Spleen (tissue), 11 donors: Measurements from ENCODE around the gene TUT1. TPM values are rescaled to one million over a fixed set of nuclear protein-coding genes. Genes with fewer than 3 reads are reported as not detected.

Experiments
- DNase-seq: peaks from one replicate; pipeline ENCODE4 v3.0.0-alpha.2; 2020
- H3K27ac ChIP-seq, 8 donors: fragments of 200-600 bp; sonication (generic) in 7 of 8; 1 replicate in 4 of 8; 2 replicates in 4 of 8; pipeline versions ENCODE4 v1.5.0 to v1.8.0; 2016 to 2021; ENCODE audit warnings: inconsistent platforms in 4 of 8, mild to moderate bottlenecking in 4 of 8, moderate library complexity in 1 of 8
- H3K27me3 ChIP-seq, 7 donors: fragments of 200-600 bp; sonication (generic) in 6 of 7; replicated peaks in 1 of 7; 1 replicate in 4 of 7; 2 replicates in 3 of 7; pipeline versions ENCODE4 v1.5.0 to v1.8.0; 2016 to 2021; ENCODE audit warnings: inconsistent platforms in 3 of 7, mild to moderate bottlenecking in 1 of 7
- H3K36me3 ChIP-seq, 6 donors: fragments of 200-600 bp; sonication (generic) in 5 of 6; 1 replicate in 4 of 6; 2 replicates in 2 of 6; pipeline versions ENCODE4 v1.5.0 to v1.8.0; 2016 to 2021; ENCODE audit warnings: inconsistent platforms in 2 of 6
- H3K4me1 ChIP-seq, 6 donors: fragments of 200-600 bp; sonication (generic) in 5 of 6; 1 replicate in 3 of 6; 2 replicates in 3 of 6; pipeline versions ENCODE4 v1.5.0 to v1.8.0; 2016 to 2021; ENCODE audit warnings: inconsistent platforms in 3 of 6
- H3K4me3 ChIP-seq, 8 donors: fragments of 200-600 bp; sonication (generic) in 7 of 8; 1 replicate in 4 of 8; 2 replicates in 4 of 8; pipeline versions ENCODE4 v1.5.0 to v1.8.0; 2016 to 2021; ENCODE audit warnings: inconsistent platforms in 4 of 8, mild to moderate bottlenecking in 4 of 8, moderate library complexity in 2 of 8
- H3K9me3 ChIP-seq, 8 donors: fragments of 200-600 bp; sonication (generic) in 7 of 8; 1 replicate in 4 of 8; 2 replicates in 4 of 8; pipeline versions ENCODE4 v1.5.0 to v1.8.0; 2016 to 2021; ENCODE audit warnings: inconsistent platforms in 4 of 8
- POLR2A ChIP-seq, 3 donors: fragments of 450-650 bp; IDR thresholded peaks; one replicate each; pipeline ENCODE4 v1.5.1; 2017; ENCODE audit warnings: antibody characterized with exemption in 3 of 3, mild to moderate bottlenecking in 1 of 3
- POLR2AphosphoS5 ChIP-seq, 3 donors: sonication (generic); formaldehyde crosslinking; IDR thresholded peaks; one replicate each; pipeline ENCODE4 v1.5.1; 2017; ENCODE audit warnings: antibody characterized with exemption in 3 of 3
- WGBS, 5 donors: extraction: QIAGEN DNeasy Blood & Tissue Kit in 3 of 5; methylation state at CpG; one replicate each; pipeline versions ENCODE4 v1.1.5 to v1.1.7; 2013 to 2018; 5-methylcytosine and 5-hydroxymethylcytosine counted together
- intact Hi-C: fragments of 100-400 bp; cut with DNase I; formaldehyde crosslinking; loops from one replicate; pipeline ENCODE4 v1.15.0; 2023; ENCODE audit warnings: low total_unique reads
- polyA plus RNA-seq, 3 donors: library from polyadenylated mRNA; stranded (reverse); fragments of 200-250 nt; gene quantifications; one replicate each; pipeline ENCODE4 v1.2.1, GENCODE V29; 2013
- total RNA-seq, 7 donors: library from RNA; depleted of rRNA in 3 of 7; stranded (reverse); fragments of >200 nt in 3 of 7; fragmentation: NEBNext Ultra II Directional in 4 of 7; extraction: Animal tissue kit (Norgen Biotek cat#: 25700) in 4 of 7; gene quantifications; one replicate each; pipeline versions ENCODE4 v1.1.0 to v1.2.1, GENCODE V29; 2016 to 2021
- TF ChIP-seq, protein P1 (sequence below), 11 experiments: fragments of 200-600 bp in 7 of 11; fragments of 450-650 bp in 4 of 11; sonication (generic) in 4 of 11; IDR thresholded peaks in 8 of 11; conservative IDR thresholded peaks in 3 of 11; 1 replicate in 7 of 11; 2 replicates in 4 of 11; pipeline versions ENCODE4 v1.4.0 to v1.8.0; 2016 to 2021; ENCODE audit warnings: antibody characterized with exemption in 11 of 11, inconsistent platforms in 4 of 11, mild to moderate bottlenecking in 1 of 11
- donor health status: healthy with polysubstance abuse.
- donor health status: DM: no; HTN: no; CAD: no; lungs with moderate emphysema.
- donor health status: DM: no; HTN: no; CAD: no.
- donor health status: Bipolar disorder and iron deficiency.
- donor health status: healthy.
- donor health status: DM: no; HTN: no; CAD: no.
- donor health status: DM: yes; HTN: yes; CAD: no.

The TUT1 gene
- total and polyA plus RNA-seq, 10 donors: 14.4 to 30.9 (median 18.5) TPM

GRCh38 chr11:62595124-62595523 lies 3.8 kb upstream of the TUT1 start:
- Histone ChIP-seq H3K4me1 (peaks cover 37 to 76% (median 60%) of the 10 kb centered on the region in 6 donors), H3K27me3 (no peaks in the 10 kb centered on the region), H3K4me3 (no peak overlapping the region), H3K36me3 (peaks cover 0 to 66% (median 52%) of the 10 kb centered on the region in 6 donors), H3K9me3 (no peaks in the 10 kb centered on the region), H3K27ac (peak overlapping the region in 1 of 8 donors; percentile 7)
- TF ChIP-seq POLR2AphosphoS5 (IDR thresholded peaks at IDR 0.05) (no peak), POLR2A (IDR thresholded peaks at IDR 0.05) (no peak)
- TF ChIP-seq, protein P1, sequence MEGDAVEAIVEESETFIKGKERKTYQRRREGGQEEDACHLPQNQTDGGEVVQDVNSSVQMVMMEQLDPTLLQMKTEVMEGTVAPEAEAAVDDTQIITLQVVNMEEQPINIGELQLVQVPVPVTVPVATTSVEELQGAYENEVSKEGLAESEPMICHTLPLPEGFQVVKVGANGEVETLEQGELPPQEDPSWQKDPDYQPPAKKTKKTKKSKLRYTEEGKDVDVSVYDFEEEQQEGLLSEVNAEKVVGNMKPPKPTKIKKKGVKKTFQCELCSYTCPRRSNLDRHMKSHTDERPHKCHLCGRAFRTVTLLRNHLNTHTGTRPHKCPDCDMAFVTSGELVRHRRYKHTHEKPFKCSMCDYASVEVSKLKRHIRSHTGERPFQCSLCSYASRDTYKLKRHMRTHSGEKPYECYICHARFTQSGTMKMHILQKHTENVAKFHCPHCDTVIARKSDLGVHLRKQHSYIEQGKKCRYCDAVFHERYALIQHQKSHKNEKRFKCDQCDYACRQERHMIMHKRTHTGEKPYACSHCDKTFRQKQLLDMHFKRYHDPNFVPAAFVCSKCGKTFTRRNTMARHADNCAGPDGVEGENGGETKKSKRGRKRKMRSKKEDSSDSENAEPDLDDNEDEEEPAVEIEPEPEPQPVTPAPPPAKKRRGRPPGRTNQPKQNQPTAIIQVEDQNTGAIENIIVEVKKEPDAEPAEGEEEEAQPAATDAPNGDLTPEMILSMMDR (IDR thresholded peaks at IDR 0.05 in 8 of 11, conservative IDR thresholded peaks at IDR 0.05 in 3 of 11): no peak
- WGBS, 5 donors: 88 to 94% (median 89%) methylated on average over 3 to 8 of the region's 8 CpGs
- intact Hi-C loops: loop anchor here (10.0 kb wide), 1 partner anchor 80 kb away; the partner anchor contains the start of genes LBHD1, UBXN1 and UQCC3
- no peak for DNase-seq

GRCh38 chr11:62593434-62594044 lies 2.2 kb upstream of the TUT1 start:
- DNase-seq: peak; percentile 92
- Histone ChIP-seq H3K4me1 (peaks cover 23 to 76% (median 55%) of the 10 kb centered on the region in 6 donors), H3K4me3 (no peak overlapping the region), H3K27me3 (no peaks in the 10 kb centered on the region), H3K9me3 (no peaks in the 10 kb centered on the region), H3K36me3 (peaks cover 0 to 62% (median 56%) of the 10 kb centered on the region in 6 donors), H3K27ac (peak overlapping the region in 5 of 8 donors; percentile 98 to 99 (median 98))
- intact Hi-C loops: loop anchor here (10.0 kb wide), 1 partner anchor 81 kb away; the partner anchor contains the start of genes LBHD1, UBXN1 and UQCC3
- WGBS, 5 donors: 54 to 56% (median 55%) methylated on average over 13 of the region's 13 CpGs
- TF ChIP-seq POLR2A (IDR thresholded peaks at IDR 0.05): no peak
- peak in 2 of 3 donors; percentile 50 to 79 for TF ChIP-seq POLR2AphosphoS5 (IDR thresholded peaks at IDR 0.05)
- TF ChIP-seq, protein P1 (IDR thresholded peaks at IDR 0.05 in 8 of 11, conservative IDR thresholded peaks at IDR 0.05 in 3 of 11): peak; percentile 22 to 77 (median 62)

DNA sequence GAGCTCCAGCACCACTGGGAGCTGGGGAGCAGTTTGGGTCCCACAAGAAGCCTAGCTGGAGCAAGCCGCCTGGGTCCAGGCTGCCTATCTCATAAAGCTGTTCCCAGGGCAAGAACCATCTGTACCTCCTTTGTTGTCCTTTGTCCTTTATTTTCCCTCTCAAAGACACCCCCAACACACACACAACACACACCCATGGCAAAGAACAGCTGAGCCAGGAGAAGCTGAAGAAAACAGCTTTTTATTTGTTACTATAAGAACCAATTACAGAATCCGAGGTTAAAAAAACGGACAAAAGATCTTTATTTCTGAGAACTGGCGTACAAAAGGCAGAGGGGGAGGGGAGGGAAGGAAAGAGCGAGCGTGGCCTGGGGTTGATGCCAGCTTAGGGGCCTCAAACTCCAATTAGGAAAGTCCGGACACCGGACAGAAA lies 1.7 kb upstream of the TUT1 start:
- 70 to 82% (median 76%) methylated on average over 8 of the region's 8 CpGs for WGBS, 5 donors
- H3K27me3 ChIP-seq: no peaks in the 10 kb centered on the region
- peaks cover 19 to 76% (median 51%) of the 10 kb centered on the region in 6 donors for H3K4me1 ChIP-seq
- intact Hi-C loops: loop anchor here (10.0 kb wide), 1 partner anchor 82 kb away; the partner anchor contains the start of genes LBHD1, UBXN1 and UQCC3
- H3K36me3 ChIP-seq: peaks cover 0 to 62% (median 56%) of the 10 kb centered on the region in 6 donors
- TF ChIP-seq POLR2AphosphoS5 (IDR thresholded peaks at IDR 0.05) (no peak), POLR2A (IDR thresholded peaks at IDR 0.05) (no peak)
- TF ChIP-seq, protein P1 (IDR thresholded peaks at IDR 0.05 in 8 of 11, conservative IDR thresholded peaks at IDR 0.05 in 3 of 11): no peak
- peak overlapping the region in 1 of 8 donors; percentile 84 for H3K4me3 ChIP-seq
- DNase-seq: no peak
- no peaks in the 10 kb centered on the region for H3K9me3 ChIP-seq
- H3K27ac ChIP-seq: peak overlapping the region; percentile 87 to 99 (median 98)
